ENCODE data around the gene SREK1IP1.

The SREK1IP1 gene

DNA sequence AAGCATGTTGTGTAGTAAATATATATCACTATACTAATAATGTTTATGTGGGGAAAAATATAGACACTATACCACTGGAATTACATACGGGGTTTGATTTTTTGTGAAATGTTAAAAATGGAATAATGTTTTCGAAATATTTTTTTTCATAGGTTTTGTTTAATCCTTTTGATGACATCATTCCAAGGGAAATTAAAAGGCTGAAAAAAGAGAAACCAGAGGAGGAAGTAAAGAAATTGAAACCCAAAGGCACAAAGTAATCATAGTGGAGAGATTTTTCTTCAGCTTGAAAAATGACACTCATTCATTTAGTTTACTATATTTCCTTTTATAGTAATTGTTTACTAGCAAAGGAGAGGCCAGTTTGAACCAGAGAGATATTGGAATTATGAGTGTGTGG lies 17.9 kb upstream of the SREK1IP1 start:
- Mint-ChIP-seq H3K27ac (no peak overlapping the region), H3K4me3 (no peak overlapping the region), H3K36me3 (ENCODE audit: insufficient read depth) (peaks cover 9% of the 10 kb centered on the region), H3K9me3 (no peaks in the 10 kb centered on the region), H3K27me3 (no peaks in the 10 kb centered on the region), H3K4me1 (ENCODE audit: low read depth in 2 of 2) (peaks cover 0 to 3% of the 10 kb centered on the region in 2 donors)
- ATAC-seq (replicated peaks) = no peak
- DNase-seq = no peak

DNA sequence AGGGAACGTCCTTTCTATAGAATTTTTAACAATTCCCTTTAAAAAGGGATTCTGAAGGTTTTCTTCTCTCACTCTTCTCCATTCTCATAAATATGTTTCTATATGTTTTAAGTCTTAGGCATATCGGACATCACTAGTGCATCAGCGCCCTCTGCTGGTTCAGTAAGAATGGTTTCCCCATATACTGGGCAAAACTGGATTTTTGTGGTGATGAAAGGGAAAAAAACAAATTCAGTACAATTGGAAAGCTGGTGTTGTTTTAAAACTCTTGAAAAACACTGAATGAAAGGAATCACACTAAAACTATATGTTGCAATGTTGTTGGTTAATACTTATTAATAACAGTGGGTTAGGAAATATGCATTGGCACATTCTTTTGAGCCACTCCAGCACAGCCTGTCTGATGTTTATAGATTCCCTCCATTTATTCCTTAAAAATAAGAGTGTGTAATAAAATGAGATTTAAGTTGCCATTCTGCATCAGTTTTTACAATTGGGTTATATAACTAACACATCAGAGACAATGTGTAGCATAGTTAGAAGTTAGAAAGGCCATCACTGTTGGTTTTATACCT lies 16.0 kb upstream of the SREK1IP1 start:
- Mint-ChIP-seq H3K4me1 (ENCODE audit: low read depth in 2 of 2) (peaks cover 4 to 9% of the 10 kb centered on the region in 2 donors), H3K27ac (no peak overlapping the region)

DNA sequence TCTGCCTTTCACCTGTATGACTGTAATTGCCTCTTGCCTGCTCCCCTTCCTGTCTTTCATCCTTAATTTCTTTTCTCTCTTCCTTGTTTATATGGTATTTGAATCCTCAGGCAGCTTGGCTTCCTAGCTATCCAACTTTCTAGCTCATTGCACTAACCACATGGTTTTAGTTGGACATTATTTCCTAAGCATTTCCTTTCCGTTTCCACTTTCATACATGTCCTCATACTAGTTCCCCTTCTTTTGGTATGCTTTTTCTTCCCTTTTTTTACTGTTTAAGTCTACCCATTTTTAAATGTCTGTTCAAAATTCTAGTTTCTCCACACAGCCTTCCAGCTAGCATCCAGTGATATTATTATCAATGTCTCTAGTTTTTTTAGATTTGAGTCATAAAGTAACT lies 6.8 kb upstream of the SREK1IP1 start:
- Mint-ChIP-seq H3K27me3 (no peaks in the 10 kb centered on the region), H3K36me3 (ENCODE audit: insufficient read depth) (peaks cover 5% of the 10 kb centered on the region), H3K27ac (no peak overlapping the region), H3K4me3 (no peak overlapping the region), H3K4me1 (ENCODE audit: low read depth in 2 of 2) (peaks cover 9 to 22% of the 10 kb centered on the region in 2 donors), H3K9me3 (no peaks in the 10 kb centered on the region)
- no peak for ATAC-seq (replicated peaks)
- DNase-seq = no peak

More for the DNA sequence above, 16.0 kb upstream of the SREK1IP1 start:
- Mint-ChIP-seq H3K27me3 (no peaks in the 10 kb centered on the region), H3K36me3 (ENCODE audit: insufficient read depth) (peaks cover 4% of the 10 kb centered on the region), H3K9me3 (no peaks in the 10 kb centered on the region), H3K4me3 (no peak overlapping the region)
- DNase-seq (peak; percentile 65 to 77 (median 69)), ATAC-seq (replicated peaks) (peak; percentile 87)

DNA sequence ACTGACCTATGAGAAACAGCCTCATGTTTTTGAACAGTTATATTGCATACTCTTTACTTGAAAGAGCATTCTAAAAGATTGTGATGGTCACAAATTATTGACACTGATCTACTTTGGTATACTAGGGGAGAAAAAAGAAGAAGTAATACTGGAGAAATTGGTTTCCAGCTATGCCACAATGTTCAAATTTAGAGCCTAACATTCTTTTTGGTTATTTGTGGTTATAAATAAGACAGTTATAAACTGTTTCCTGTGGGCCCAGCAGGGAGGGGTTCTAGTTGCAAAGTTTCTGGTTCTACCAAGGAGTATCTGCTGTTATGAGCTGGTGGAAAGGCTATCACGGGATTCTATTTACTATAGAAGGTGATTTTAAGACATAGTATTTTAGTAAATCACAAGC lies 5.0 kb upstream of the SREK1IP1 start:
- Mint-ChIP-seq H3K4me1 (ENCODE audit: low read depth in 2 of 2) (peaks cover 16 to 25% of the 10 kb centered on the region in 2 donors), H3K4me3 (no peak overlapping the region), H3K27me3 (no peaks in the 10 kb centered on the region), H3K27ac (no peak overlapping the region), H3K36me3 (ENCODE audit: insufficient read depth) (peaks cover 8% of the 10 kb centered on the region), H3K9me3 (no peaks in the 10 kb centered on the region)
- DNase-seq = no peak
- ATAC-seq (replicated peaks) = no peak

DNA sequence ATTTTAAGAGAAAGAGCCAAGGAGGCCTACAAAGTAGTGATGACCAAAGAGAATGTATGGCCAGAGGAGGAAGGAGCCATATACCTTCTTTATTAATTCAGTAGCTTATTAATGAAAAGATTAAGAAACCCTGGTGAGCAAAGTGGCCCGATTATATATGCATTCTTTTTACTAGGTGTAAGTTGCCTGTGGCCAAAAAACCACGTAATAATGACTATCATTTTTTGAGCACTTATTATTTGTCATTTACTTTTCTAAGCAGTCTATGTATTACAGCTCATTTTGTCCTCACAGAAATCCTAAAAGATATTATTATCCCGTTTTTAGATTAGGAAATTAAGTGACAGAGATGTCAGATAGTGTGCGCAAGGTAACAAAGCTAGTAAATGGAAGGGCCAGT lies 3.2 kb upstream of the SREK1IP1 start:
- no peak for DNase-seq
- Mint-ChIP-seq H3K4me1 (ENCODE audit: low read depth in 2 of 2) (peaks cover 19 to 33% of the 10 kb centered on the region in 2 donors), H3K27me3 (no peaks in the 10 kb centered on the region), H3K4me3 (no peak overlapping the region), H3K27ac (no peak overlapping the region), H3K9me3 (no peaks in the 10 kb centered on the region), H3K36me3 (ENCODE audit: insufficient read depth) (peaks cover 10% of the 10 kb centered on the region)
- ATAC-seq (replicated peaks) = no peak

DNA sequence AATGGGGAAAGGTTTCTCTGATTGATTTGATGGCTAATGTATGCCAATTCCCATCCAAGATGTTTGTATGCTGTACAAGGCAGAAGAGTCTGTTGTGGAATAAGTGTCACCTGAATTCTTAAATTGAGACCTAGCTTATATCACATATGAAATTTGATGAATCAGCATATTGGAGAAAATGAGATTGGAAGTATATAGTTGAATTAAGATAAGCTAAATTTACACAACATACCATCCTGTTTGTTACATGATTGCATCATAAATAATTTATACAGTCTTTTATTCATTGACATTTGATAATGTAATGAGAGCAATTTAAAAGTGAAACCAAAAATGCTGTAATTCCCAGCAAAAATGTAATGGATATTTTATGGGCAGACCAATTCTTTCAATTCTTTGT lies 1.4 kb upstream of the SREK1IP1 start:
- Mint-ChIP-seq H3K27ac (peak overlapping the region in 1 of 2 donors; percentile 78), H3K4me3 (peak overlapping the region; percentile 99 to 100), H3K9me3 (no peaks in the 10 kb centered on the region), H3K4me1 (ENCODE audit: low read depth in 2 of 2) (peaks cover 30 to 46% of the 10 kb centered on the region in 2 donors), H3K36me3 (ENCODE audit: insufficient read depth) (peaks cover 6% of the 10 kb centered on the region), H3K27me3 (no peaks in the 10 kb centered on the region)
- ATAC-seq (replicated peaks) (no peak), DNase-seq (no peak)

DNA sequence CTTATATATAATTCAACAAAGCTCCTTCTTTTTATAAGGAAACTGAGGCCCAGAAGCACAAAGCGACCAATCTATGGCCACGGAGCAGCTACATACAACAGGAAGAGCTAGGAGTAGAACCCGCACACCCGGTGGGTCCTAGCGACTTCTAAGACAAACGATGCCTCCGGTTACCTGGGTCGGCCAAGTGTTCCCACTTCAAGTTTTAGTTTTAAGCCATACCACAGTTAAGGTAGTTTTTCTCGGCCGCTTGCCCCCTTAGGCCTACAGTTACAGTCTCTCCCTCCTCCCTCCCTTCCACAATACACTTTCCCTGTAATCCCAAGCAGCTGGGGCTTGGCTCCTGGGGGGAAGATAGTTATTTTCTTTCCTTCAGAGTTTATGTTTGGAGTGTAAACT lies 533 bp downstream of the SREK1IP1 start:
- Mint-ChIP-seq H3K36me3 (ENCODE audit: insufficient read depth) (peaks cover 6% of the 10 kb centered on the region), H3K27me3 (no peaks in the 10 kb centered on the region), H3K27ac (peak overlapping the region; percentile 98 to 99), H3K4me3 (peak overlapping the region; percentile 99 to 100), H3K9me3 (no peaks in the 10 kb centered on the region), H3K4me1 (ENCODE audit: low read depth in 2 of 2) (peaks cover 33 to 46% of the 10 kb centered on the region in 2 donors)
- ATAC-seq (replicated peaks) = peak; percentile 3
- DNase-seq = peak in 1 of 3 experiments; percentile 6

DNA sequence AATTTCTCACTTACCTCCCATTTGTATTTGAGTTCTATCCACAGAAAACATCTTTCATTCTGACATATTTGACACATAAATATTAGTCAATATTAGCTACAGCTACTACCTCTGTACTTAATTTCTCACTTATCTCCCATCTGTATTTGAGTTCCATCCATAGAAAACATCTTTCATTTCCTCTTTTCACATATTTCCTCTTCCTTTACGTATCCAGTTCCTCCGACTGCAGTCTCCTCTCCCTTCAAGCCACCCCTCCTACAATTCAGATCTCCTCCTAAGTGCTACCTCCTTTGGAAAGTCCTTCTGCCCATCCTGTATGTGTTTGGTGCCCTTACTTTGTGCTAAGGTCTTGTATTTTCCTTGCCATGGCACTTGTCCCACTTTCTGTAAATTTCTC lies 1.6 kb downstream of the SREK1IP1 start:
- Mint-ChIP-seq H3K36me3 (ENCODE audit: insufficient read depth) (peaks cover 6% of the 10 kb centered on the region), H3K27ac (peak overlapping the region in 1 of 2 donors; percentile 38), H3K4me1 (ENCODE audit: low read depth in 2 of 2) (peaks cover 33 to 46% of the 10 kb centered on the region in 2 donors), H3K9me3 (no peaks in the 10 kb centered on the region), H3K27me3 (no peaks in the 10 kb centered on the region), H3K4me3 (peak overlapping the region; percentile 99 to 100)
- no peak for ATAC-seq (replicated peaks)
- no peak for DNase-seq

DNA sequence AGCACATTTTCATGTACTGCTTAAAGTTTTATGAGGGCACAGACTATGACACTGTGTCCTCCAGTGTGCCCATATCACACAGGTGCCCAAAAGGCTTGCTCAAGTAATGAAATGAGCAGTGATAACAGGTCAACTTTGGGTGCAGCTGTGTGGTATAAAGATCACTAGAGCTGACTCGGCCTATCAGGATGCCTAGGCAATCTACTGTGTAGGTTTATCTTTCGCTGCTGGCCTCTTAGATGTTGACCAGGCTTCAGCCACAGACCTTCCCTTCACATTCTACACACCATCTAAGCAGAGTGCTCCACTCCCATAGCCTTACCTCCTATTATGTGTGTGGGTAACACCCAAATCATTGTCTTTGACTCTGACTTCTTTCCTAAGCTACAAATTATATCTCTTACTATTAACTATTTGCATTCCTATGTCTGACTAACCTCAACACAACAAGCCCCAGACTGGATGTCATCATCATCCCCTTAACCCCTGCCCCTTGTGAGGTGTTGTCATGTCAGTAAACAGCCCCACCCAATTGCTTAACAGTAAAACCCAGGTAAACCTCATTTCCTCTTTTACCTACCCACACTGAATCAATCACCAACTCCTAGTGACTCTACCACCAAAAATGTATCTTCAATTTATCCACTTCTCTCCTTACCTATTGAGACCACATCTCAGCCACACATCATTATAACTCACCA lies 2.5 kb downstream of the SREK1IP1 start:
- peak overlapping the region in 1 of 2 donors; percentile 2 for H3K27ac Mint-ChIP-seq
- H3K4me1 Mint-ChIP-seq (ENCODE audit: low read depth in 2 of 2) = peaks cover 33 to 47% of the 10 kb centered on the region in 2 donors
- H3K36me3 Mint-ChIP-seq (ENCODE audit: insufficient read depth) = peaks cover 8% of the 10 kb centered on the region
- no peak for DNase-seq
- no peak for ATAC-seq (replicated peaks)
- H3K4me3 Mint-ChIP-seq = no peak overlapping the region
- no peaks in the 10 kb centered on the region for H3K9me3 Mint-ChIP-seq
- no peaks in the 10 kb centered on the region for H3K27me3 Mint-ChIP-seq

DNA sequence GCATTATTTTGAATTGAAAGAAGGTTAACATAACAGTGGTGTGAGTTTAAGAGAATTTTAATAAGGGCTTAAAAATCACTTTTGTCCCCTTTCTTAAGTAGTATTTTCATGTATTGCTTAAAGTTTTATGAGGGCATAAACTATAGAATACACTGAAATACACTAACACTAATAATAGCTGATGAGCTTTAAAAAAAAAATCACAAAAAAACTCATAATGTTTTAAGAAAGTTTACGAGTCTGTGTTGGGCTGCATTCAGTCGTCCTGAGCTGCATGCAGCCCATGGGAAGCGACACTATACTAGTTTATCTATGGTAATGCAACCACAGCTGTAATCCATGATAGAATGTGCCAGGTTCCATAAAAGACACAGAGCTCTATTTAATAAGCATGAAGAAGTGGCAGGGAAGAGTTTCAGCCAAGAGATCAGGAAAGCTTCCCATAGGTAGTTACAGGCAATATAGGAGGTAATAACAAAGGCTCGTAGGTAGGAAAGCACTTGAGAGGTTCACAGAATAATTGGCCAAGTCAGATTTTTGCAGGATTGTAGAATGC lies 4.5 kb downstream of the SREK1IP1 start:
- Mint-ChIP-seq H3K4me3 (no peak overlapping the region), H3K27me3 (no peaks in the 10 kb centered on the region)
- DNase-seq = no peak

DNA sequence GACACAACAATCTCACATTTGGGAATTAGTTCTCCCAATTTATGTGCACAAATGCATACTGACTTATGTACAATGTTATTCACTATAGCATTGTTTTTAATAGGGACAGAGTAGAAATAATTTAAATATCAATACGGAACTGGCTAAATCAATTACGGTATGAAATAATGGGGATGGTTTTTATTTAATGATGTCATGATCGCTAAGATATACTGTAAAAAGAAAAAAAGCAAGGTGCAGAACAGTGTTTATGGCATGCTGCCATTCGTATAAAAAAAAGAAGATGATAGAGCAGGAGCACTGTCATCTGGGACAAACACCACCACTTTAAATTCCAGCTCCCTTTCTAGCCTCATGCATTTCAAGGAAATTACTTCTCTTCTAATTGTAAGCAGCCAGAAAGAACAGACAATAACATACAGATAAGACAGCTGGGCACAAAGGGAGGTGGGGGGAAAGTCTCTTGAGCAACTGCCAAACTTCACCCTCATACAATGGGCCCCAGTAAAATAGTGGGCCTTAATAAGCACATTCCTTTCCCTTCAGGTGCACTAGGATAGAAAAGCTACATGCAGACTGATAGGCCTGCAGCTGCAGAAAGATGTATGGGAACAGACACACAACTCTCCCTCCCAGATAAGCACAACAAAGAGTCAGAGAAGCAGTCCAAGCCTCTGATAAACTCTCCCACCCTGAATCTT lies 8.4 kb downstream of the SREK1IP1 start:
- H3K27ac Mint-ChIP-seq = peak overlapping the region in 1 of 2 donors; percentile 19
- DNase-seq = no peak
- H3K4me3 Mint-ChIP-seq = no peak overlapping the region
- peaks cover 9 to 40% of the 10 kb centered on the region in 2 donors for H3K4me1 Mint-ChIP-seq (ENCODE audit: low read depth in 2 of 2)
- H3K9me3 Mint-ChIP-seq = no peaks in the 10 kb centered on the region
- ATAC-seq (replicated peaks) = no peak
- H3K27me3 Mint-ChIP-seq = no peaks in the 10 kb centered on the region
- peaks cover 9% of the 10 kb centered on the region for H3K36me3 Mint-ChIP-seq (ENCODE audit: insufficient read depth)

More for the DNA sequence above, 4.5 kb downstream of the SREK1IP1 start:
- Mint-ChIP-seq H3K36me3 (ENCODE audit: insufficient read depth) (peaks cover 8% of the 10 kb centered on the region), H3K4me1 (ENCODE audit: low read depth in 2 of 2) (peaks cover 26 to 50% of the 10 kb centered on the region in 2 donors), H3K9me3 (no peaks in the 10 kb centered on the region), H3K27ac (no peak overlapping the region)
- no peak for ATAC-seq (replicated peaks)

DNA sequence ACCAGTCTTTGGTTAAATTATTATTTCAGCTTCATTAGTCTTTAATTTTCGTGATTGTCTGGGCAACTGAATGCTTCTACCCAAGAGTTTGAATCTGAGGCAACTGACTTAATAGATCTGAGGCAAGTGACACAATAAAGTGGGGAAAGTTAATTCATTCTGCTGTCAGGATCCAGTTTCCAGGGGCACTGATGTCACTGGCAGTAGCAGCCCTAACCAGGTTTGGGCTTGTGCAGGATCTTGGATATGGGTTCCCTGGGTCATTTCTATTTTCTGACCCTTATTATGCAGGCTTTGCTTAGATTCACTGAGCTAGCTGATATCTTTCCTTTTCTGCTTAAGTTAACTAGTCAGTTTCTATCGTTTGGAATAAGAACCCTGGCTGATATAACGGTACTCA lies 9.6 kb downstream of the SREK1IP1 start:
- no peak overlapping the region for H3K4me3 Mint-ChIP-seq

DNA sequence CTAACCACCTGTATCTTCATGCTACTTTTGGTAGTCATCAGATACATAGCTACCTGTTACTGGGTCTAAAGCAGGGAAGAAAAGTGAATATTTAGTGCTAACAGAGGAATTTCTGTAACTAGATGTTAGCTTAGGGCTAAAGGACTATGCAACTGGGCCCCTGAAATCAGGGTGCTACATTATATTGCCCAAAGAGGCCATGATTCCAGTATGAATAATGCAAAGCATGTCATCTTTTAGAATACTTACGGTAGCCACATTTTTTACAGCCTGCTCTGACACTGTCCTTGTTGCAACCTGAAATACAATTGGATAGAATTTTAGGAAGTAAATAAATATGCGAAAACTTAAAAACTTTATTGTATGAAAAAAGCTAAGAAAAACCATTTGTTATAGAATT lies 14.4 kb downstream of the SREK1IP1 start:
- peaks cover 13% of the 10 kb centered on the region for H3K36me3 Mint-ChIP-seq (ENCODE audit: insufficient read depth)
- no peaks in the 10 kb centered on the region for H3K9me3 Mint-ChIP-seq
- H3K4me3 Mint-ChIP-seq = no peak overlapping the region
- DNase-seq (no peak), ATAC-seq (replicated peaks) (no peak)
- H3K27ac Mint-ChIP-seq = no peak overlapping the region
- peaks cover 11 to 29% of the 10 kb centered on the region in 2 donors for H3K4me1 Mint-ChIP-seq (ENCODE audit: low read depth in 2 of 2)
- no peaks in the 10 kb centered on the region for H3K27me3 Mint-ChIP-seq

More for the DNA sequence above, 9.6 kb downstream of the SREK1IP1 start:
- H3K27me3 Mint-ChIP-seq = no peaks in the 10 kb centered on the region
- H3K27ac Mint-ChIP-seq = no peak overlapping the region
- ATAC-seq (replicated peaks) = no peak
- peaks cover 6 to 34% of the 10 kb centered on the region in 2 donors for H3K4me1 Mint-ChIP-seq (ENCODE audit: low read depth in 2 of 2)
- peaks cover 9% of the 10 kb centered on the region for H3K36me3 Mint-ChIP-seq (ENCODE audit: insufficient read depth)
- no peaks in the 10 kb centered on the region for H3K9me3 Mint-ChIP-seq
- DNase-seq = no peak
